B cell (primary cell): Measurements from ENCODE around the gene ADGRB2.

Experiments used
- CTCF ChIP-seq: fragments of 200-600 bp; IDR thresholded peaks from one replicate; pipeline ENCODE4 v1.8.0; 2022; ENCODE audit warnings: antibody characterized with exemption, mild to moderate bottlenecking
- EZH2 ChIP-seq: IDR thresholded peaks from 2 replicates; pipeline ENCODE4 v1.6.1; 2012; ENCODE audit warnings: borderline replicate concordance, low read depth, mild to moderate bottlenecking, moderate library complexity, low read length; ENCODE audit not compliant: insufficient read depth, poor library complexity, severe bottlenecking

- TF ChIP-seq CTCF (no peak), EZH2 (no peak)
Observed at GRCh38 chr1:31697369-31697984, 66.7 kb downstream of the ADGRB2 start.
